Measurements from ENCODE around the gene TRIM58.

TRIM58 gene, protein sequence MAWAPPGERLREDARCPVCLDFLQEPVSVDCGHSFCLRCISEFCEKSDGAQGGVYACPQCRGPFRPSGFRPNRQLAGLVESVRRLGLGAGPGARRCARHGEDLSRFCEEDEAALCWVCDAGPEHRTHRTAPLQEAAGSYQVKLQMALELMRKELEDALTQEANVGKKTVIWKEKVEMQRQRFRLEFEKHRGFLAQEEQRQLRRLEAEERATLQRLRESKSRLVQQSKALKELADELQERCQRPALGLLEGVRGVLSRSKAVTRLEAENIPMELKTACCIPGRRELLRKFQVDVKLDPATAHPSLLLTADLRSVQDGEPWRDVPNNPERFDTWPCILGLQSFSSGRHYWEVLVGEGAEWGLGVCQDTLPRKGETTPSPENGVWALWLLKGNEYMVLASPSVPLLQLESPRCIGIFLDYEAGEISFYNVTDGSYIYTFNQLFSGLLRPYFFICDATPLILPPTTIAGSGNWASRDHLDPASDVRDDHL

DNA sequence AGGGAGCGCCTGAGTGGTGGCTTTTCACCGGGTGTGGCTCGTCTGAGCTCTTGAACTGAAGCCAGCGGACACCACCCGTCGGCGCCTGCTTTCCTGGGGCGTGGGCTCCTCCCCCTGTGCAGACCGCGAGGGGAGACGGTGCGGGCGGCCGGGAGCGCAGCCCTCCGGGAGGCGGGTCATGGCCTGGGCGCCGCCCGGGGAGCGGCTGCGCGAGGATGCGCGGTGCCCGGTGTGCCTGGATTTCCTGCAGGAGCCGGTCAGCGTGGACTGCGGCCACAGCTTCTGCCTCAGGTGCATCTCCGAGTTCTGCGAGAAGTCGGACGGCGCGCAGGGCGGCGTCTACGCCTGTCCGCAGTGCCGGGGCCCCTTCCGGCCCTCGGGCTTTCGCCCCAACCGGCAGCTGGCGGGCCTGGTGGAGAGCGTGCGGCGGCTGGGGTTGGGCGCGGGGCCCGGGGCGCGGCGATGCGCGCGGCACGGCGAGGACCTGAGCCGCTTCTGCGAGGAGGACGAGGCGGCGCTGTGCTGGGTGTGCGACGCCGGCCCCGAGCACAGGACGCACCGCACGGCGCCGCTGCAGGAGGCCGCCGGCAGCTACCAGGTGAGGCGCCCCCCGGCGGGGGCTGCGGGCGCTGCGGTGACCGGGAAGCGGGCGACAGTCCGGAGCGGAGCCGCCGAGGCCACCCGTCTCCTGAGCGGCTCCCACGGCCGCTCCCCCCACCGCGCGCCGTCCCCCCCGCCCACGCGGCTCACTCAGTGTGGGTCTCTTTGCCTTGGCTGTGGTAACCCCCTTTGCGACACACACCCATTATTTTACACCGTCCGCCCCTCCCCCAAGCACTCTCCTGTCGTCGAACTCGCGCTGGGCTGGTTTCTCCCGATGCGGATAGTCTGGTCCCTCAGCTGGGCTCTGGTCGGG, at the start of gene TRIM58:
TRIM58 (plus strand) TSS at position 119 of the 916 bp plus-strand sequence; CDS start at position 179, 60 bp downstream.
- peak; percentile 10 for DNase-seq

DNA sequence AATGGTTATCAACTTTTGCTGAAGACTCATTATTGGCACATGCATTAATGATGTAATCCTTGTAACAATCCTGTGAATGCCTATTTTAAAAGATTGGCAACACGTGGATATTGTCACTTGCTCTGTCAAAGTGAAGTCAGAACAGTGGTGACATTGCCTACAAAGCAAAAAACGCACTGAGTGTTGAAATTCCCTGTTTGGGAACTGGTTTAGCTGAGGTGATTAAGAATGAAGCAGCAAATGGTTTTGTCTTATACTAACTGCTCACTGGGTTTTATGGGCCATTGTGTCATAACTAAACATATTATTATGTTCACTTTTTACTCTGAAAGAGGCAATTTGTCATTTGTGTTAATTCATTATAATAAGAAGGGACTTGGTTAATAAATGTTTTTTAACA, 44.4 kb upstream of the TRIM58 start:
- DNase-seq = no peak

DNA sequence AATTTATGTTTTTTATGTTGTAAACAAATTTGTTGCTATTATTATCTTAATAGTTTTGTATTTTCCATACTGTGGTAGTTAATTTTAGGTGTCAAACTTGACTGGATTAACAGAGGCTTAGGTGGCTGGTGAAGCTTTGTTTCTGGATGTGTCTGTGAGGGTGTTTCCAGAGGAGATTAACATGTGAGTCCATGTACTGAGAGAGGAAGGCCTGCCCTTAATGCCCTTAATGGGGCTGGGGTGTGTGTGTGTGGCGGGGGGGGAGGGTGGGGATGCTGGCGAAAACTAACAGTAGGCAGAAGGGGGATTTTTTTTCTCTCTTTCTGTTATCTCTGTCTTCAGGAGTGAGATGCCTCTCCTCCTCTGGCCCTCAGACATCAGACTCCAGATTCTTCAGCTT, 34.9 kb upstream of the TRIM58 start:
- DNase-seq = no peak

DNA sequence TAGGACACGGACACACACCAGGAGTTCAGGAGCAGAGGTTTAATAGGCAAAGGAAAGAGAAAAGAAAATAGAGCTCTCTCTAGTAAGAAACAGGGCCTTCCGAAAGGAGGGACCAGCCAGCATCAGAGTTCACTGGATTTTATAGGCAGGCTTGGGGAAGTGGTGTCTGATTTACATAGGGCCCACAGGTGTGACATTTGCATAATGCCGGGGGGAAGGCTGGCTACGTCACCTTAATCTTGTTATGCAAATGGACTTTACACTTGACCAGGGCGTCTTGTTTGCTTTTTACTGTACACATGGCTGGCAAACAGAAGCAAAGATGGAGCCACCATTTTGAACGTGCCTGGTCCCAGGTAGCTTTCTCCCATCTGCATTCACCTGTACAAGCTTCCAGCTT, 33.0 kb upstream of the TRIM58 start, which contains the start of gene OR14A16:
OR14A16 (minus strand) TSS at position 97 of the 400 bp plus-strand sequence. CDS start 8,390 bp downstream, outside the sequence.
- DNase-seq = no peak

DNA sequence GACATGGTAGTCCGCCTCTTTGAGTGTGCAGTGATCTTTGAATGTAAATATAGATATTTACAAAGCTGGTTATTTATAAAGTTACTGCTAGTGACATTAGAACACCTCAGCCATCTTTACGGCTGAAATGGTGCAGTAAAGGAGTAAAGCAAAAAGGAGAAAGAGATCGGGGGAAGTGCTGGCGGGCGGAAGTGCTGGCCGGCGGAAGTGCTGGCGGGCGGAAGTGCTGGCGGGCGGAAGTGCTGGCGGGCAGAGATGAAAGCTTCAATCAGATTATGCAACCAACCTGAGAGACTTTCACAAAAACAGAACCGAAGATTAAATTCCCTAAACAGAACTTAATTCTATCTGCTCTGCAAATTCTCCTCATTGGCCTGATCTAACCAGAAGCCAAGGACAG, 31.6 kb upstream of the TRIM58 start:
- DNase-seq = no peak

DNA sequence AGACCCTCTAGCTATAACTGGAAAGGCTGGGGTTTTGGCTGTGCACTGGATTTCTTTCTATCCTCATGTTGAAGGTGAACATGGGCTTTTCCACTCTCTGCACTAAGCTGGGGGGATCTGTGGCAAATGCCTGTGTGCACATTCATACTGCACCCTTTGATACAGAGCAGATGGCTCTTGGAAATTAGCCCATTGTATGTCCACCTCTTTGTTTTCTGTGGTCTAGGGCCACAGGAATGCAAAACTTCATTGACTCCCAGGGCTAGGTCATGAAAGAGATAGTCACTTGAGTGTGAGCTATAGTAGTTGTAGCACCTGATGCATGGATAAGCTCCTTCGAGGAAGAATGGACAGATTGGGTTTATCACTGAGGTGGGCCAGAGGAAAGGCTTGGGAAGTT, 27.3 kb upstream of the TRIM58 start:
- DNase-seq = no peak

DNA sequence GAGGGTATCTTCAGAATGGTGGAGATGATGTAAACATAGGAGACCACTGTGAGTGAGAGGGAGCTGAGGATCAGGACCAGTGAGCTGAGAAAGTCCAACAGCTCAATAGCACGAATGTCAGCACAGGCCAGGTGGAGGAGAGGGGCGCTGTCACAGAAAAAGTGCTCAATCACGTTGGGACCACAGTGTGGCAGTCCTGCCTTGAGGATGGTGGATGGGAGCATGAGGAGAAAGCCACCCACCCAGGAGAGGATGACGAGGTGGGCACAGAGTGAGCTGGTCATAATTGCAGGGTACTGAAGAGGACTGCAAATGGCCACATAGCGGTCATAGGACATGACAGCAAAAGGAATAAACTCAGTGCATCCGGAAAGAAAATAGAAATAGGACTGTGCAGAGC, 23.4 kb upstream of the TRIM58 start:
- DNase-seq = no peak

DNA sequence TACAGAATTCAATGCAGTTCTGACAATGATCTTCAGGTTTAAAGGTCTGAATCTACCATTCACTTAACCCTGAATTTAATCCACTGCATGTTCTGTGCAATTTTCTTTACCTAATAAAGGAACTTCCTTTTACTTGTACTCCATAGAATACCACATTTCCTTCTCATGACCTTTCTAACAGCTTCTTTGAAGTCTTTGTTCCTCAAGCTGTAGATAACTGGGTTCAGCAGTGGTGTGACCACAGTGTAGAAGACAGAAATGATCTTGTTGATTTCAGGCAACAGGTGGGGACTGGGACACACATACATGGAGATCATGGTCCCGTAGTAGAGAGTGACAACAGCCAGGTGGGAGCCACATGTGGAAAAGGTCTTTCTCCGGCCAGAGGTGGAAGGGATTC, 16.2 kb upstream of the TRIM58 start:
- DNase-seq = no peak

DNA sequence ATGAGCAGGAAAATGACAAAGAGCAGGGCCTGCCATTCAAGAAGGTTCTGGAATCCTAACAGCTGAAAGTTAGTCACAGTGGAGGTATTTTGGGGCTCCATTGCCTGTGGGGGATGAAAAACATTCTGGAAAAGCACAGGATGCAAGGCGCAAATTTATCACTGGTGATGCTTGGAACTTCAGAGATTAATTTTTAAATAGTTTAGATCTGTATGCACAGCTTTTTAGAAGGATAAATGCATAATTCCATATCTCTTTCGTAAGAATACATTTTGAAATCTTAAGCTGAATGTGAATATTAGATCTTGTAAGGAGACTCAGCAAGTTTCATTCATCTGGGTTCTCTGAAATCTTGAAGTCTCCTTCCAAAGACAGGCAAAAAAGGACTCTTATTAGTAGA, 15.2 kb upstream of the TRIM58 start, which contains the start of gene OR11L1:
OR11L1 (minus strand) TSS at position 101 of the 400 bp plus-strand sequence; CDS start at position 101, 0 bp downstream.
- no peak for DNase-seq

DNA sequence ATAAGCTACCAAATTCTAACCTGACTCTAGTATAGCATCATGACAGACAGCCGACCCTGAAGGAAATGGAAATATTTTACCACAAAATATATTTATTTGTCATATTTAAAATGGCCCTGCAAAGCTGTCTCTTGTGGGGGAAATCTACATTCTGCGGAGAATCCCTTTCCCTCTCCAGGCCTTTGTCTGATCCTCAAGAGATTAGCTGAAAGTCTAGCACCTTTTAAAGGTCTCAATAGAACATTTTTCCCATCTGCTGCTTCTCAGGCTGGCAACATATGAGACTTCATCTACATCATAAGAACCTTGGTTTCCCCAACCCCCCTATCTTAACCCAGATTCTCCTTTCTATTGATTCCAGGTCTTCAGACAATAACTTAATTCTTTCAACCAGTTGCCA, 13.6 kb upstream of the TRIM58 start:
- DNase-seq = no peak

DNA sequence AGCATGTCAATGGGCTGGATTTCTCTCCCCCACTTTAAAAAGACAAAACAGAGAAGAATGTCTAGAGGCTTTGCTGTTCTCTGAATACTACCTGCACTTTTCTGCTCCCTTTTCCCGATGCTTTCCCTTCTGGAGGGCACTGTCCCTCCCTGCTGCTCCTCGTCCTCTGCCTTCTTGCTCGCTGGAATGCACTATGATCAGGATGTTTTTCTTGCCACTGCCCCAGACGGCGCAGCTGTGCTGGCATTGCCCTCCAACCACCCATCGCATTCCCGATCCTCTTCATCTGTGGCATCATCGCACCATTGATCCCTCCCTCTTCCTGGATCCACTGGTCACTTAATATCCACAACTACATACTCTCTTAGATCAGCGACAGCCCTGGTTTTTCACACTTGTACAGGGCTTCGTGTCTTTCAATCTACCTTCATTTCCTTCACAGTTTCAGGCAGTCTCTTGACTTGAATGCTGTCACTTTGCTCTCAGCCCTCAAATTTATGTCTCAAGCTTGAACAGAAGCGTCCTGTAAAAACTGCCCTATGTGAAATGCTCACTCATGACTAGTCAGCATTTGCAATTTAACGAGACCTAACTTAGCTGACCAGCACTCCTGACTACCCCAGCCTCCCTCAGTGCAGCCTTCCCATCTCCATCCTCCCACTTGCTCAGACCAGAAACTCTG, 11.8 kb upstream of the TRIM58 start:
- DNase-seq = no peak

DNA sequence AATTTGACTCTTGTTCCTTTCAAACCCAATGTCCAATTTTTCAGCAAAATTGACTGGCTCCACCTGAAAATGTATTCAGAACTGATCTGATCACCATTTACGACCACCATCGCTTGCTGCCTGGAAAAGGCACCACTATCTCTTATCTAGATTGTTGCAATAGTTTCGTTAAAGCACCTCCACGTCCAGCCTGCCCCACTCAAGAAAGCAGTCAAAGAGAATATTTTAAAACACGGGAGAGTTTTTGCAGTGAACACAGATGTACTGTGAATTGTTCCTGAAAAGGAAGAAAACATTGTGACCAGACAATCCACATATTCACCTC, 11.3 kb upstream of the TRIM58 start:
- no peak for DNase-seq

DNA sequence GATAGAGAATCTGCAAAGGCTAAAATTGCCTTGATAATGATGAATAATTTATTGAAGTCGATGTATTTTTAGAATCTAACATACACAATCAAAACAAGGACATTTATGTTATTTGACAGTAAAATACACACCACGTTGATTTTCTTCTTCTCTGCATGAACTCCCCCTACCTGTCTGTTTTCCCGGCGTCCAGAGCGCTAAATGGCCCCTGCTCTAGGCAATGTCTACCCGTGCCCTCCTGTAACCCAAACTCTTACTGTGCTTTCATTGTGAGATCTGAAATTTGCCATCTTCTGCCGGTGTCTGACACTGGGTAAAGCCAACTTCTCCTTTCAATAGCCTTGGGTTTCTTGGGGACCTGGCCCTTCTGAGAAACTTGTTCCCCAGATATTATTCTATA, 8.6 kb upstream of the TRIM58 start:
- DNase-seq = no peak

DNA sequence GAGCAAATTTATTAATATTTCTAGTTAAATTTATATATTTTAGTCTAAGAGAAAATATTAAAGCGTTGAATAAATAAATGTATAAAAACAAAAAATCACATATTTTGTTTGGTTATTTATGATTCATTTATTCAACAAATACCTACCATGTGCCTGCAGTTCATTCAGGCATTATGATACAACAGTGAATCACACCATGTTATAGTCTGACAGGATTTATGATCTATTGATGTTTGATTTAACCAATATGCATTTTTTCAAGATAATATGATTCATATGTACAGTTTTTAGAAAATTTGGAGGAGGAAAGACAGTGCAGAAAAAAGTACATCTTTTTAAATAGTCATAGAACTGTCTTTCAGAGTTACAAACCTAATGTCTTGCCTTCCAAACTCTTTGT, 7.4 kb upstream of the TRIM58 start:
- no peak for DNase-seq

DNA sequence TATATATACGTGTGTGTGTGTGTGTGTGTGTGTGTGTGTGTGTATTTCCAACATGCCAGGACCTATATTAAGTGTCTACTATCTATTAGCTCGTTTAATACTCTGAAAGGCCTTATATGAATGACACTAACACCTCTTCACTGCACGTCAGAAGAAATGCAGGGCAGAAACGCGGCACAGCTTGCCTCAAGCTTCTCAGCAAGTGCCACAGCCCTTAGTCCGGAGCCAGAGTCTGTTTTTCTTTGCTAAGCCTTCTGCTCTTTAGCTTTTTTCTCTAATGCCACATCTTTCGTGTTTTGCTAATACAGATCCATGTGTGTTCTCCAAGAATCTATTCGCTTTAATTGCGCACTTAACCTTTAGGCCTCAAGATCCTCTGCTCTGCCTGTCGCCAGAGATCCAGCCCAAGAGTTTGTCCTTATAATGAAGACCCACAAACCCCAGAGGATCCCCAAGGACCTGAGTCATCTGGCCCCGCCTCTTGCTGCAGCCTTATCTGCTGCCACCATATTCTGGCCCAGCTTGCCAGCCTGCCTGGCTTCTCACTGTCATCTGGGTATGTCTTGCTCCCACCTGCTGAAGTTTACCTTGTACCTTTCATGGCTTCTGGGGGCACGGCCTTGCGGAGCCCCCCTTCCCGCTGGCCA, 2.0 kb upstream of the TRIM58 start:
- no peak for DNase-seq

DNA sequence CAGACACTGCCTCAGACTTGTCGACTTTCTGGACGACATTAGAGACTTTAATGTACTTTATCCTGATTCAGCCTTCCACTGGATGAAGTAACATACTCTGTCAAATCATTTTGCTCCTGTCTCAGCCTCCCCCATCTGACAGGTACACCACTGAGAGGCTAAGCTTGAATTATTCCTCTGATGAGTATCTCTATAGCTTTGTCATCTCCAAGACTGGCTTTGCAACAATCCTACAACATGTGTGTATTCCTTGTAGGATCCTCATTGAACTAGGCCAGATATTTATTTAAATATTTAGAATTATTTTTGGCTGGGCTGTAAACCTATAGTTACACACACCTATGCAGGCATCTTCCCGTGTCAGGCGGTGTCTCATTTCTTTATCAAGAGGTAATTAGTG, 1.1 kb upstream of the TRIM58 start:
- no peak for DNase-seq

DNA sequence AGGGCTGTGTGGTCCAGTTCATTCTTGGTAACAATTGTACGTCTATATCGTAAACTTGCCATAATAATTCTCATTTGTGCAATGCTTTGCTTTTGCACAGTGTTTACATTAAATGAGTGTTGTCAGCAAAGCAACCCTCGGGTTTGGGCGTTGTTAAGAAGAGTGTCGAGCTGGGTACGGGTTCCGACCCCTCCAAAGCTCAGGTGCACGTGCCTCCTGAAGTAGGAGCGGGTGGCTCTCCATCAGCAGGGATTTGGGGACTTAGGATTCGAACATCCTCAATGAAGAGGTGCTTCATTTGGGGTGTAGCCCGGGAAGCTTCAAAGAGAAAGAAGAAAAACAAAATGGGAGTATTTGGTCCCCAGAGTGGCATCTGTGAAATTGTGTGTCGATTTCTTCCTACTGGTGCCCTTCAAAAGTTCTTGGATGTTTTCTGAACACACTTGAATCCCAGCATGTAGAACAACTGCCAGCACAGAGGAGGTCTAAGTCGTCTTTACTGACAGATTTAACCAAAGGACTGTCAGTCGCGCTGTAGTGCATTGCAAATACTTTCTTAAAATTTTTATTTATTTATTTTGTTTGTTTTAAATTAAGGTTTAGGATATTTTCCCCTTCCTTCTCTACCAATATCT, 1.1 kb downstream of the TRIM58 start:
- DNase-seq = no peak

DNA sequence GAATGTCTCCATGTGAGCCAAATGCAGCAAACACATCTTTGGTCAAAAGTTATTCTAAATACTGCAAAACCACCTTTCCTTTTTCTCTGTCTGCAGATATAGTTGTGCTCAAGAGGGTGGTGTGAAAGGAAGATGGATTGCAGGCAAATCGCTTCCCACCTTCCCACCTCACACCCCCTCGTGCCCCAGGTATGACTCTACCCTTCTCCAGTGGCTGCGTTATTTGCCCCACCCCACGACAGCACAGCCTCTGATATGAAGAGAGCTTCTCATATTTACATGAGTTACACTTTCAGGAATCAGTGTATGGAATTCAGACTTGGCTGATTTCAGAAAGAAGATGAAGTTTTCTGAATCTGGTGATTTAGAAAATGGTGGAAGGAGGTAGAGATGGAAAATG, 5.8 kb downstream of the TRIM58 start:
- DNase-seq = no peak

DNA sequence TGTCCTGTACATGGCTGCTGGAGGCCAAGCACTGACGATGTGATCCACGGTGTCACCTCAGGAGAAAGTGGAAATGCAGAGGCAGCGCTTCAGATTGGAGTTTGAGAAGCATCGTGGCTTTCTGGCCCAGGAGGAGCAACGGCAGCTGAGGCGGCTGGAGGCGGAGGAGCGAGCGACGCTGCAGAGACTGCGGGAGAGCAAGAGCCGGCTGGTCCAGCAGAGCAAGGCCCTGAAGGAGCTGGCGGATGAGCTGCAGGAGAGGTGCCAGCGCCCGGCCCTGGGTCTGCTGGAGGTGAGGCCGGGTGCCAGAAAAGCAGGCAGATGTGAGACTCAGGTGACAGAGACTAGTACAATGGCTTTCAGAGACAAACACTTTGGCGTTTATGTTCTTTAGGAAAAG, 7.7 kb downstream of the TRIM58 start:
- DNase-seq = no peak

DNA sequence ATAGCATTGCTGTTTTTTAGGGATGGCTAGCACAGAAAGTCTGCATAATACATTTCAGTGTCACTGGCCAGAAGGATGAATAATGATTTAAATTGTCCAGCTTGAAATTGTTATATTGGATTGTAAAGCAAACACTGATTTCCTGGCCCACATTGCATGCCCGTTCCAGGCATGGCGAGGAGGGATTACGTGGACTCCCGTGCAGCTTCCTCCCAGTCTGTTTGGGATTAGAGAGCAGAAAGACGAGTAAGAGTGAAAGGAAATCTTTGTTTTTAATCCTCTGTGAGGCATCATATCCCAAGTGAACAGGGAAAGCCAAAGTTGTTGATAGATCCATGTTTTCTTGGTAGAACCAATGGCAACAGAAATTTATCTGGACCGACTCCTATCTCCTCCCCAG, 8.4 kb downstream of the TRIM58 start:
- DNase-seq = no peak

DNA sequence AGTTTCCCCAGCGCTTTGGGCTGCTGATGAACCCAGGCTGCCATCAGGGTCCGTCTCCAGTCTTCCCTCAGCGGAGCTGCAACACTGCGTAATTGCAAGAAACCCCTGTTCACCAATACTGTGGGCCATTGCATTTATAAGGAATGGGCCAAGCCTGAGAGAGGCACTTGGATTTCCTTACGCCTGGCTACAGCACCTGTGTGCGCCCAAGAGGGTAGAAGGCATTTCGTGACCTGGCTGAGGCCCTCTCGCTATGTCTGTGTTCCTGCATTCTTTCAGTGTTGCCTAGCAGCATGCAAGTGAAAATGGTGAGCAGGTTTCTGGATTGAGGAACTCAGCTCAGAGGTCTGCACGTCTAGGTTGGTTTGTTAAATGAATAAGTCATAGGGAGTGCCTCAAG, 26.4 kb downstream of the TRIM58 start:
- no peak for DNase-seq

DNA sequence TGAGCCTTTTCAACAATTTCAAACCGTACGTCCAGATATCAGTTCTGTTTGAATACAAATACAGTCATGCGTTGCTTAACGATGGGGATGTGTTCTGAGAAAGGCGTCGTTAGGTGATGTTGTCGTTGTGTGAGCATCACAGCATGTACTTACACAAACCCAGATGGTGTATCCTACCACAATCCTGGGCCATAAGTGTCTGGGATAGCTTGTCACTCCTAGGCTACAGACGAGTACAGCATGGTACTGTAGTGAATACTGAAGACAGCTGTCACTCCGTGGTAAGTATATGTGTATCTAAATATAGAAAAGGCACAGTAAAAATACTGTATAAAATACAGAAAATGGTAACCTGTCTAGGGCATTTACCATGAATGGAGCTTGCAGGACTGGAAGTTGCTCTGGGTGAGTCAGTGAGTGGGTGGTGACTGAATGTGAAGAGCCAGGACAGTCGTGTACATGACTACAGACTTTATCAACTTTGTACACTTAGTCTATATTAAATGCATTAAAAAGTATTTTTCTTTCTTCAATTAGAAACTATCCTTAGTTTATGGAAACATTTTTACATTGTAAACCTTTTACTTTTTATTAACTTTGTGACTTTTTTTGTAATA, 27.9 kb downstream of the TRIM58 start:
- no peak for DNase-seq
